ENCODE measurements around the gene APOE. TPM values are rescaled to one million over a fixed set of nuclear protein-coding genes. Genes with fewer than 3 reads are reported as not detected.
A peak's percentile ranks its signal among the peaks of the same experiment; 100 is the strongest.

Gene APOE
- total RNA-seq, 1 donor from 2014 or later, result 13.1 TPM

DNA sequence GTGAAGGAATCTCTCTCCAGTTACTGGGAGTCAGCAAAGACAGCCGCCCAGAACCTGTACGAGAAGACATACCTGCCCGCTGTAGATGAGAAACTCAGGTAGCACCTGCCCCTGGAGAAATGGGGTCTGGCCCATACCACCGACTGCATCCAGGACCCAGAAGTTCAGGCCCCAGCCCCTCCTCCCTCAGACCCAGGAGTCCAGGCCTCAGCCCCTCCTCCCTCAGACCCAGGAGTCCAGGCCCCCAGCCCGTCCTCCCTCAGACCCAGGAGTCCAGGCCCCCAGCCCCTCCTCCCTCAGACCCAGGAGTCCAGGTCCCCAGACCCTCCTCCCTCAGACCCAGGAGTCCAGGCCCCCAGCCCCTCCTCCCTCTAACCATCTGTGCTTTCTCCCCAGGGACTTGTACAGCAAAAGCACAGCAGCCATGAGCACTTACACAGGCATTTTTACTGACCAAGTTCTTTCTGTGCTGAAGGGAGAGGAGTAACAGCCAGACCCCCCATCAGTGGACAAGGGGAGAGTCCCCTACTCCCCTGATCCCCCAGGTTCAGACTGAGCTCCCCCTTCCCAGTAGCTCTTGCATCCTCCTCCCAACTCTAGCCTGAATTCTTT lies 43.3 kb downstream of the APOE start:
- TF ChIP-seq CTCF (conservative IDR thresholded peaks at IDR 0.05), result no peak
- H3K4me3 Mint-ChIP-seq, result no peak overlapping the region
- H3K36me3 Mint-ChIP-seq (ENCODE audit: low read depth), result no peaks in the 10 kb centered on the region
- H3K9me3 Mint-ChIP-seq, result no peaks in the 10 kb centered on the region
- peaks cover 10% of the 10 kb centered on the region for H3K4me1 Mint-ChIP-seq
- H3K27ac Mint-ChIP-seq (ENCODE audit: unreplicated experiment), result no peak overlapping the region
- no peaks in the 10 kb centered on the region for H3K27me3 Mint-ChIP-seq (ENCODE audit: low read depth)
- no peak for DNase-seq (ENCODE audit: low read depth, low spot score)

GRCh38 chr19:44949550-44949949 lies 44.0 kb downstream of the APOE start:
- DNase-seq (ENCODE audit: low read depth, low spot score), result no peak
- Mint-ChIP-seq H3K4me1 (peaks cover 13% of the 10 kb centered on the region), H3K27ac (ENCODE audit: unreplicated experiment) (no peak overlapping the region), H3K9me3 (no peaks in the 10 kb centered on the region), H3K27me3 (ENCODE audit: low read depth) (no peaks in the 10 kb centered on the region), H3K36me3 (ENCODE audit: low read depth) (no peaks in the 10 kb centered on the region), H3K4me3 (no peak overlapping the region)
- no peak for TF ChIP-seq CTCF (conservative IDR thresholded peaks at IDR 0.05)

DNA sequence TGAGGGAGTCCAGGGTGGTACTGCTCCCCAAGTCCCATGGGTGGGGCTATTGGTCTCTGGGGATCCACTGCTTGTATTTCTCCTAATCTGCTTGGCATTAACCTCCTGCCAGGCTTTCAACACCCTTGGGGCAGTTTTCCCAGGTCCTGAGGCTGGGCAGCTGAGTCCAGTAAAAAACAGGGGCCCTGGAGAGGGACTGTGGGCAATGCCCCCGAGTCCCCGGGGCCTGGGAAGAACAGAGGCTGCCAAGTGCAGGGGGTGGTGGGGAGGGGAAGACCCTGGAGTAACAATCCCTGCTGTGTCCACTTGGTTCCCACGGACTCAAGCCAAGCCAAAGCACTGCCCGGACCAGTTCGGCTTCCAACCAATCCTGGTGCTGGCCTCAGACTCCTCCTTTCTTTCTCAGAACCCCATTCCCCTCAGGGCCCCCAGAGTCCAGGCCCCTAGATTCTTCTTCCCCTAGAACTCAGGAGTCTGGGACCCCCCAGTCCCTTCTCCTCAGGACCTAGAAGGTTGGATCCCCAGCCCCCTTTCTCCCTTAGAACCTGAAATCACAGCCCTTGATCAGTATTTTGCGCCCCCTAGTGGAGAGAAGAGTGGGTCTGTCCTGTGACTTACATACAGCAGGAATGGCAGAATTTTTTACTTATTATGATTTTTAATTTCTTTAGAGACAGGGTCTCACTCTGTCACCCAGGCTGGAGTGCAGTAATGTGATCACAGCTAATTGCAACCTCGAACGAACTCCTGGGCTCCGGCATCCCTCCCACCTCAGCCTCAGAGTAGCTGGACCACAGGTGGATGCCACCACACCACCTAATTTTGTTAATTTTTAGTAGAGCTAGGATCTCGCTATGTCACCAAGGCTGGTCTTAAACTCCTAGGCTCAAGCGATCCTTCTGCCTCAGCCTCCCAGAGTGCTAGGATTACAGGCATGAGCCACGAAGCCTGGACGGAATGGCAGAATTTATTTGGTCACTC lies 45.9 kb downstream of the APOE start:
- peak overlapping the region; percentile 43 for H3K27ac Mint-ChIP-seq (ENCODE audit: unreplicated experiment)
- H3K4me3 Mint-ChIP-seq, result peak overlapping the region; percentile 76
- no peaks in the 10 kb centered on the region for H3K36me3 Mint-ChIP-seq (ENCODE audit: low read depth)
- DNase-seq (ENCODE audit: low read depth, low spot score), result peak; percentile 64
- no peaks in the 10 kb centered on the region for H3K9me3 Mint-ChIP-seq
- H3K4me1 Mint-ChIP-seq, result peaks cover 29% of the 10 kb centered on the region
- peaks cover 2% of the 10 kb centered on the region for H3K27me3 Mint-ChIP-seq (ENCODE audit: low read depth)
- peak; percentile 92 for TF ChIP-seq CTCF (conservative IDR thresholded peaks at IDR 0.05)

DNA sequence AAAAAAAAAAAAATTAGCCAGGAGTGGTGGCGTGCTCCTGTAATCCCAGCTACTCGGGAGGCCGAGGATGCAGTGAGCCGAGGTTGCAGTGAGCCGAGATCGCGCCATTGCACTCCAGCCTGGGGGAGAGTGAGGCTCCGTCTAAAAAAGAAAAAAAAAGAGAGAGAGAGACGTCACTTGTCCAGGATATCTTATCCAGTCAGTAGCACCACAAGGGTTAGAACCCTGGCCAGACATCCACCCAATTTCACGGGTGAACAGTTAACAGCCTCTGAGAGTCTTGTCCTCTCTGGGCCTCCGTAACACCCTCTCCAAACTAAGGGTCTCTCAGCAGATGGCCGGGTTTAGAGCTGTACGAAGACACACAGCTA lies 48.7 kb downstream of the APOE start:
- H3K4me3 Mint-ChIP-seq, result peak overlapping the region; percentile 97
- H3K4me1 Mint-ChIP-seq, result peaks cover 41% of the 10 kb centered on the region
- no peak for TF ChIP-seq CTCF (conservative IDR thresholded peaks at IDR 0.05)
- H3K9me3 Mint-ChIP-seq, result no peaks in the 10 kb centered on the region
- peak overlapping the region; percentile 100 for H3K27ac Mint-ChIP-seq (ENCODE audit: unreplicated experiment)
- H3K36me3 Mint-ChIP-seq (ENCODE audit: low read depth), result no peaks in the 10 kb centered on the region
- H3K27me3 Mint-ChIP-seq (ENCODE audit: low read depth), result peaks cover 2% of the 10 kb centered on the region
- DNase-seq (ENCODE audit: low read depth, low spot score), result no peak

GRCh38 chr19:44954649-44955504 lies 49.3 kb downstream of the APOE start, which contains the start of gene CLPTM1:
Gene CLPTM1, plus strand, starts transcription at chr19:44955380. Its CDS starts 16 bp downstream, at chr19:44955396.
- TF ChIP-seq CTCF (conservative IDR thresholded peaks at IDR 0.05), result no peak

More at GRCh38 chr19:44954649-44955504, 49.3 kb downstream of the APOE start, which contains the start of gene CLPTM1:
- H3K27ac Mint-ChIP-seq (ENCODE audit: unreplicated experiment), result peak within 1 kb of the TSS; percentile 100
- peak; percentile 94 for DNase-seq (ENCODE audit: low read depth, low spot score)
- H3K4me3 Mint-ChIP-seq, result peak within 1 kb of the TSS; percentile 97
- H3K4me1 Mint-ChIP-seq, result peaks cover 41% of the 10 kb centered on the region
- peaks cover 2% of the 10 kb centered on the region for H3K27me3 Mint-ChIP-seq (ENCODE audit: low read depth)
- no peaks in the 10 kb centered on the region for H3K36me3 Mint-ChIP-seq (ENCODE audit: low read depth)
- no peaks in the 10 kb centered on the region for H3K9me3 Mint-ChIP-seq
